Fibroblast of pulmonary artery (primary cell): ENCODE measurements around the gene WDFY1.

Experiments used
- DNase-seq: peaks from one replicate; pipeline ENCODE4 v3.0.0-alpha.2; 2010; ENCODE audit warnings: low read depth
- H3K4me3 ChIP-seq: replicated peaks from 2 replicates; pipeline ENCODE4 v1.5.1; 2011; ENCODE audit warnings: low read depth, mild to moderate bottlenecking, control low read depth, low read length, moderate library complexity
- TF ChIP-seq, protein P1 (sequence below): IDR thresholded peaks from 2 replicates; pipeline ENCODE4 v1.5.1; 2011; ENCODE audit warnings: mild to moderate bottlenecking, control low read depth, low read length, inconsistent platforms; ENCODE audit errors: missing control alignments

Gene WDFY1

DNA sequence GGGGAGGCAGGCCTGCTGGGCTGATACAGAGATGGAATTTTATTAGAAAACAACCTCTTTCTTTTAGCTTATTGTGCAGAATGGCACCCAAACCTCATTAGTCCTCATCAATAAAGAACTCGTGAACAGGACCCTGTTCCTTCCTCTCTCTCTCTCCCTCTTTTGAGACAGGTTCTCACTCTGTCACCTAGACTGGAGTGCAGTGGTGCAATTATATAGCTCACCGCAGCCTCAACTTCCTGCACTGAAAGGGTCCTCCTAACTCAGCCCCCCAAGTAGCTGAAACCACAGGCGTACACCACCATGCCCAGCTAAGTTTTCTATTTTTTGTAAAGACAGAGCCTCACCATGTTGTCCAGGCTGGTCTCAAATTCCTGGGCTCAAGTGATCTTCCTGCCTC lies 86.1 kb downstream of the WDFY1 start:
- no peak for DNase-seq
- TF ChIP-seq, protein P1, sequence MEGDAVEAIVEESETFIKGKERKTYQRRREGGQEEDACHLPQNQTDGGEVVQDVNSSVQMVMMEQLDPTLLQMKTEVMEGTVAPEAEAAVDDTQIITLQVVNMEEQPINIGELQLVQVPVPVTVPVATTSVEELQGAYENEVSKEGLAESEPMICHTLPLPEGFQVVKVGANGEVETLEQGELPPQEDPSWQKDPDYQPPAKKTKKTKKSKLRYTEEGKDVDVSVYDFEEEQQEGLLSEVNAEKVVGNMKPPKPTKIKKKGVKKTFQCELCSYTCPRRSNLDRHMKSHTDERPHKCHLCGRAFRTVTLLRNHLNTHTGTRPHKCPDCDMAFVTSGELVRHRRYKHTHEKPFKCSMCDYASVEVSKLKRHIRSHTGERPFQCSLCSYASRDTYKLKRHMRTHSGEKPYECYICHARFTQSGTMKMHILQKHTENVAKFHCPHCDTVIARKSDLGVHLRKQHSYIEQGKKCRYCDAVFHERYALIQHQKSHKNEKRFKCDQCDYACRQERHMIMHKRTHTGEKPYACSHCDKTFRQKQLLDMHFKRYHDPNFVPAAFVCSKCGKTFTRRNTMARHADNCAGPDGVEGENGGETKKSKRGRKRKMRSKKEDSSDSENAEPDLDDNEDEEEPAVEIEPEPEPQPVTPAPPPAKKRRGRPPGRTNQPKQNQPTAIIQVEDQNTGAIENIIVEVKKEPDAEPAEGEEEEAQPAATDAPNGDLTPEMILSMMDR = no peak

DNA sequence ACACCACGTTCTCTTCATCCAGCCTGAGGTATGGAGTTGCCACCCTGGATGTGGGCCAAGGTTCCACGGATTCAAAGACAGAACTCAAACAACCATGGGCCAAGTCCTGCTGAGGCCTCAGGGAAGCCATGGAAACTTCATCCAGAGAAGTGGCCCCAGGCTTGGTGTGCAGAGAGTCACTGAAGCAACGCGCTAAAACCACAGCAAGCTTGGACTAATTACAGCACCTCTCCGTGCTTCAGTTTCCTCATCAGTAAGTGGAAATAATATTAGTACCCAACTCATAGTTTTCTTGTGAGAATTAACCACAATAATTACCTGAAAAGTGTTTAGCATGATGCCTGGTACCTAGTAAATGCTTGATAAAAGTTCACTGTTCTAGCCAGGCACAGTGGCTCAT lies 88.6 kb downstream of the WDFY1 start:
- DNase-seq = no peak
- TF ChIP-seq, protein P1 = no peak
- H3K4me3 ChIP-seq = no peak overlapping the region

More for the DNA sequence above, 86.1 kb downstream of the WDFY1 start:
- H3K4me3 ChIP-seq = no peak overlapping the region

DNA sequence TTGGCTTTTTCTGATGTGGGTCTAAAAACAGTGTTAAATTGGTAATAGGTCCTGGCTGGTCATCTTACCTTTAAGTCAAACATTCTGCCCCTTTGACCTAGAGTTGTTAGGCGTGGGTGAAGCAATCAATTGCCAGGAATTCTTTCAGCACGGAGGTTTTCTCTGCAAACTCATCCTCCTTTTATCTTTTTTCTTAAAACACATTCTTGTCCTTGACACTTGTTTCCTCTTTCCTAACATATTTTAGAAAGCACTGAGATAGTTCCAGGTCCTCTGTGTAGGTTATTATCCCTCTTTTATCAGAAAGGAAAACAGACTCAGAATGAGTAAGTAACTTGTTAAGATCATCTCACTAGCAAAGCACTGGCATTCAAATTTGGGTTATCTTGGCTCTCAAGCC lies 89.1 kb downstream of the WDFY1 start:
- DNase-seq = peak; percentile 31
- no peak overlapping the region for H3K4me3 ChIP-seq
- TF ChIP-seq, protein P1 = no peak

- TF ChIP-seq, protein P1 = no peak
- no peak overlapping the region for H3K4me3 ChIP-seq
- DNase-seq = peak; percentile 36
Measured at GRCh38 chr2:223855426-223855825, 89.7 kb downstream of the WDFY1 start.

DNA sequence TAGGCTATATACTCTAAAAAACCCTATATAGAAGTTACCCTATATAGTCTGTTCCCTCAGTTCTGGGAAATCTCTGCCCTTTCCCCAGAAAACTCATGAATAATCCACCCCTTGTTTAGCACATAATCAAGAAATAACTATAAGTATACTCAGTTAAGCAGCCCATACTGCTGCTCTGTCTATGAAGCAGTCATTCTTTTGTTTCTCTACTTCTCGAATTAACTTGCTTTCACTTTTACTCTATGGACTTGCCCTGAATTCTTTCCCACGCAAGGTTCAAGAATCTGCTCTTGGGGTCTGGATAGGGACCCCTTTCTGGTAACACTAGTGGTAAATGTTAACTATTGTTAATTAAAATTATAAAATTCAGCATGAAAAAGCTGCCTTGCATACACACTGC lies 90.4 kb downstream of the WDFY1 start:
- TF ChIP-seq, protein P1 = no peak
- DNase-seq = no peak
- no peak overlapping the region for H3K4me3 ChIP-seq

- no peak for DNase-seq
- no peak overlapping the region for H3K4me3 ChIP-seq
- TF ChIP-seq, protein P1 = no peak
Measured at GRCh38 chr2:223853425-223853837, 91.7 kb downstream of the WDFY1 start.

GRCh38 chr2:223852281-223852795 lies 92.8 kb downstream of the WDFY1 start:
- no peak overlapping the region for H3K4me3 ChIP-seq
- DNase-seq = no peak
- TF ChIP-seq, protein P1 = no peak
